Tibial artery (tissue), 4 donors: ENCODE measurements around the gene WDR55.
"Not testable (repeated sequence)": the region's sequence is repeated elsewhere in the genome, so short reads cannot be mapped to it uniquely, and the experiment has no call there.

ENCODE experiments used
- DNase-seq, 2 donors: peaks; one replicate each; pipeline ENCODE4 v3.0.0-alpha.2; 2019
- H3K27ac ChIP-seq, 2 donors: fragments of 200-600 bp; sonication (generic) in 1 of 2; 1 replicate in 1 of 2; 2 replicates in 1 of 2; pipeline ENCODE4 v1.5.1; 2018 to 2019; ENCODE audit warnings: mild to moderate bottlenecking in 1 of 2
- H3K27me3 ChIP-seq, 2 donors: fragments of 200-600 bp; sonication (generic) in 1 of 2; one replicate each; pipeline versions ENCODE4 v1.5.1 to v1.6.0; 2016 to 2019
- H3K36me3 ChIP-seq, 3 donors: fragments of 200-600 bp; sonication (generic) in 2 of 3; one replicate each; pipeline ENCODE4 v1.5.1; 2016 to 2019; ENCODE audit warnings: mild to moderate bottlenecking in 2 of 3
- H3K4me1 ChIP-seq, 4 donors: fragments of 200-600 bp; sonication (generic) in 2 of 4; 1 replicate in 3 of 4; 2 replicates in 1 of 4; pipeline ENCODE4 v1.5.1; 2016 to 2019
- H3K4me3 ChIP-seq, 2 donors: fragments of 200-600 bp; sonication (generic) in 1 of 2; 1 replicate in 1 of 2; 2 replicates in 1 of 2; pipeline ENCODE4 v1.5.1; 2018 to 2019; ENCODE audit warnings: mild to moderate bottlenecking in 2 of 2
- H3K9me3 ChIP-seq, 3 donors: fragments of 200-600 bp; sonication (generic) in 1 of 3; one replicate each; pipeline ENCODE4 v1.5.1; 2016 to 2019
- CTCF ChIP-seq, 2 experiments: fragments of 200-600 bp in 1 of 2; fragments of 450-650 bp in 1 of 2; IDR thresholded peaks; one replicate each; pipeline ENCODE4 v1.5.1; 2017 to 2019; ENCODE audit warnings: antibody characterized with exemption in 2 of 2, mild to moderate bottlenecking in 1 of 2, moderate library complexity in 1 of 2
- intact Hi-C: fragments of 100-400 bp; cut with DNase I; formaldehyde crosslinking; loops from one replicate; pipeline ENCODE4 v1.15.0; 2023; ENCODE audit warnings: low total_unique reads

The WDR55 gene

GRCh38 chr5:140633501-140633900 is 31.2 kb upstream of the WDR55 start:
- no peaks in the 10 kb centered on the region for H3K36me3 ChIP-seq
- DNase-seq, result no peak
- H3K9me3 ChIP-seq, result no peaks in the 10 kb centered on the region
- H3K4me1 ChIP-seq, result peaks cover 5 to 18% (median 13%) of the 10 kb centered on the region in 4 donors
- intact Hi-C loops, result no loop called here
- no peak for TF ChIP-seq CTCF (IDR thresholded peaks at IDR 0.05)
- H3K4me3 ChIP-seq, result peak overlapping the region; percentile 53 to 62
- H3K27me3 ChIP-seq, result no peaks in the 10 kb centered on the region
- H3K27ac ChIP-seq, result peak overlapping the region; percentile 65 to 70

- Histone ChIP-seq H3K4me3 (no peak overlapping the region), H3K27me3 (no peaks in the 10 kb centered on the region), H3K4me1 (peaks cover 5 to 23% (median 13%) of the 10 kb centered on the region in 4 donors), H3K27ac (no peak overlapping the region), H3K9me3 (no peaks in the 10 kb centered on the region), H3K36me3 (no peaks in the 10 kb centered on the region)
- TF ChIP-seq CTCF (IDR thresholded peaks at IDR 0.05), result no peak
- DNase-seq, result no peak
- intact Hi-C loops, result no loop called here
Observed at GRCh38 chr5:140634103-140634502, 30.6 kb upstream of the WDR55 start.

- Histone ChIP-seq H3K36me3 (no peaks in the 10 kb centered on the region), H3K4me3 (no peak overlapping the region), H3K9me3 (no peaks in the 10 kb centered on the region), H3K4me1 (peaks cover 5 to 35% (median 20%) of the 10 kb centered on the region in 4 donors), H3K27ac (no peak overlapping the region), H3K27me3 (no peaks in the 10 kb centered on the region)
- no peak for DNase-seq
- TF ChIP-seq CTCF (IDR thresholded peaks at IDR 0.05), result no peak
- intact Hi-C loops, result no loop called here
Observed at GRCh38 chr5:140635291-140636257, 29.1 kb upstream of the WDR55 start.

- intact Hi-C loops, result loop anchor here (2.0 kb wide), 1 partner anchor 73 kb away; the partner anchor contains the start of genes APBB3 and SLC35A4
- peaks cover 0 to 6% (median 0%) of the 10 kb centered on the region in 3 donors for H3K36me3 ChIP-seq
- no peak overlapping the region for H3K4me3 ChIP-seq
- no peaks in the 10 kb centered on the region for H3K27me3 ChIP-seq
- DNase-seq, result no peak
- no peak overlapping the region for H3K27ac ChIP-seq
- H3K9me3 ChIP-seq, result no peaks in the 10 kb centered on the region
- TF ChIP-seq CTCF (IDR thresholded peaks at IDR 0.05), result no peak
- peaks cover 5 to 35% (median 15%) of the 10 kb centered on the region in 4 donors for H3K4me1 ChIP-seq
Observed at GRCh38 chr5:140637371-140638100, 27.2 kb upstream of the WDR55 start.

- Histone ChIP-seq H3K4me1 (peaks cover 0 to 35% (median 9%) of the 10 kb centered on the region in 4 donors), H3K27ac (peak overlapping the region; percentile 81 to 84), H3K36me3 (peaks cover 0 to 19% (median 9%) of the 10 kb centered on the region in 3 donors), H3K4me3 (peak overlapping the region; percentile 59 to 84)
- intact Hi-C loops, result loop anchor here (2.0 kb wide), 1 partner anchor 74 kb away; the partner anchor contains the start of genes APBB3 and SLC35A4
- H3K9me3 ChIP-seq, DNase-seq, H3K27me3 ChIP-seq: not testable (repeated sequence)
Observed at GRCh38 chr5:140638898-140639147, 25.9 kb upstream of the WDR55 start.
